ENCODE measurements around the gene STK17A.
"Not testable (repeated sequence)": the region's sequence is repeated elsewhere in the genome, so short reads cannot be mapped to it uniquely, and the experiment has no call there.

The STK17A gene

GRCh38 chr7:43626695-43627094, 43.8 kb downstream of the STK17A start:
- Histone ChIP-seq H3K27ac (no peak overlapping the region), H3K36me3 (ENCODE audit: insufficient read depth, low read length) (peaks cover 20% of the 10 kb centered on the region), H3K9ac (ENCODE audit: insufficient read length) (no peak overlapping the region), H3K9me3 (ENCODE audit: low read depth, low read length) (no peaks in the 10 kb centered on the region), H3K4me3 (no peak overlapping the region)
- no peak for TF ChIP-seq EZH2 (IDR thresholded peaks at IDR 0.05)
- no peak for TF ChIP-seq FOXP2 (optimal IDR thresholded peaks at IDR 0.05; ENCODE audit: control extremely low read depth, extremely low read length, insufficient read depth)
- no peak for TF ChIP-seq POLR2AphosphoS5 (IDR thresholded peaks at IDR 0.05; ENCODE audit: borderline replicate concordance, low read depth, low read length)
- DNase-seq (ENCODE audit: low read depth, low spot score) = no peak

GRCh38 chr7:43627798-43628197, 44.9 kb downstream of the STK17A start:
- not testable (repeated sequence) for H3K27ac ChIP-seq; H3K4me3 ChIP-seq; DNase-seq (ENCODE audit: low read depth, low spot score); H3K9ac ChIP-seq (ENCODE audit: insufficient read length); H3K9me3 ChIP-seq (ENCODE audit: low read depth, low read length)
- H3K36me3 ChIP-seq (ENCODE audit: insufficient read depth, low read length) = peaks cover 28% of the 10 kb centered on the region

DNA sequence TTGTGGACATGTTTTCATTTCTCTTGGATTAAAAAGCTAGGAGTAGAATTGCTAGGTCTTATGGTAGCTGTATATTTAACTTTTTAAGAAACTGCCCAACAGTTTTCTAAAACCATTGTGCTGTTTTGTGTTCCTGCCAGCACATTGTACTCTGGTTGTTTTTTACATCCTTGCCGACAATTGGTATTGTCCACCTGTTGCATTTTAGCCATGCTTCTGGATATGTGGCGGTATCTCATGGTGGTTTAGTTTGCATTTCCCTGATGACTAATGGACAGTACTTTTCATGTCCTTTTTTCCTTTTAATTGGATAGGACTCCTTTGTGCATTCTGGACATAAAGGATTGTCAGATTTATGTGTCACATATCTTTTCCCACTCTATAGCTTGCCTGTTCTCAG, 45.5 kb downstream of the STK17A start:
- no peak overlapping the region for H3K27ac ChIP-seq
- no peak for DNase-seq (ENCODE audit: low read depth, low spot score)
- H3K9ac ChIP-seq (ENCODE audit: insufficient read length) = no peak overlapping the region
- peaks cover 34% of the 10 kb centered on the region for H3K36me3 ChIP-seq (ENCODE audit: insufficient read depth, low read length)
- no peaks in the 10 kb centered on the region for H3K9me3 ChIP-seq (ENCODE audit: low read depth, low read length)
- TF ChIP-seq FOXP2 (optimal IDR thresholded peaks at IDR 0.05; ENCODE audit: control extremely low read depth, extremely low read length, insufficient read depth) (no peak), EZH2 (IDR thresholded peaks at IDR 0.05) (no peak), POLR2AphosphoS5 (IDR thresholded peaks at IDR 0.05; ENCODE audit: borderline replicate concordance, low read depth, low read length) (no peak)
- no peak overlapping the region for H3K4me3 ChIP-seq

DNA sequence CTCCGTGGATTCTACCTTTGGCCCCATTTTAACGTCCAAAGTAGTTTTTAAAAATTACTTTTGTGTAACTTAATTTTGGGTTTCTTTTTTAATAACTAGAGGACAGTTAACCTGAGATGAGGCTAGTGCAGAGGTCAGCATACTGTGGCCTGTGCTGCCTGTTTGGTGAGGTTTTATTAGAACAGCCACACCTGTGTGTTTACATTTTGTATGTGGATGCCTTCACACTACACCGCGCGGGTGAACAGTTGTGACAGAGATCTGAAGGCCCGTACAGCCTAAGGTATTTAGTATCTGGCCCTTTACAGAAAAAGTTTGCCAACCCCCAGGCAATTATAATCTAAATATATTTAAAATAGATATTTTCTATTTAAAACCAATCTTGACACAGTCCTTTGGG, 46.9 kb downstream of the STK17A start:
- TF ChIP-seq EZH2 (IDR thresholded peaks at IDR 0.05) (no peak), FOXP2 (optimal IDR thresholded peaks at IDR 0.05; ENCODE audit: control extremely low read depth, extremely low read length, insufficient read depth) (no peak), POLR2AphosphoS5 (IDR thresholded peaks at IDR 0.05; ENCODE audit: borderline replicate concordance, low read depth, low read length) (no peak)

DNA sequence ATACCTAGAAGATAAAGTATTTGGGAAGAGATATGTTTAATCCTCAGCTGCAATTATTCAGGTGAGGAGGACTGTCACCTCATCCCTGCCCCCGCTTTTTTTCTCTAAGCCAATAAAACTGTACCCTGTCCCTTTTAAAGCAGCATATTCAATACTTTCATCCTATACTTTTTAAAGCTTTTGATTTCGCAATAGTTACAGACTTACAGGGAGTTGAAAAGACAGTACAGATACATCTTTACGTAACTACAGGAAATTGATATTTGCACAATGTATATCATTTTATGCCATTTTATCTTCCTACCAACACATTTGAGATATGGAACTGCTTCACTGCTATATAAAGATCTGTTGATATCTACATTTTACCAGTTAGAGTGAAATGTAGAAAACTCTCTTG, 47.6 kb downstream of the STK17A start:
- no peak overlapping the region for H3K27ac ChIP-seq
- H3K36me3 ChIP-seq (ENCODE audit: insufficient read depth, low read length) = peaks cover 51% of the 10 kb centered on the region
- H3K9ac ChIP-seq (ENCODE audit: insufficient read length) = no peak overlapping the region
- peak; percentile 5 for DNase-seq (ENCODE audit: low read depth, low spot score)
- TF ChIP-seq FOXP2 (optimal IDR thresholded peaks at IDR 0.05; ENCODE audit: control extremely low read depth, extremely low read length, insufficient read depth) (no peak), EZH2 (IDR thresholded peaks at IDR 0.05) (no peak), POLR2AphosphoS5 (IDR thresholded peaks at IDR 0.05; ENCODE audit: borderline replicate concordance, low read depth, low read length) (no peak)
- no peak overlapping the region for H3K4me3 ChIP-seq
- H3K9me3 ChIP-seq (ENCODE audit: low read depth, low read length) = no peaks in the 10 kb centered on the region

More for the DNA sequence above, 46.9 kb downstream of the STK17A start:
- H3K36me3 ChIP-seq (ENCODE audit: insufficient read depth, low read length) = peaks cover 46% of the 10 kb centered on the region
- no peak overlapping the region for H3K27ac ChIP-seq
- no peaks in the 10 kb centered on the region for H3K9me3 ChIP-seq (ENCODE audit: low read depth, low read length)
- no peak for DNase-seq (ENCODE audit: low read depth, low spot score)
- H3K9ac ChIP-seq (ENCODE audit: insufficient read length) = no peak overlapping the region
- H3K4me3 ChIP-seq = no peak overlapping the region

DNA sequence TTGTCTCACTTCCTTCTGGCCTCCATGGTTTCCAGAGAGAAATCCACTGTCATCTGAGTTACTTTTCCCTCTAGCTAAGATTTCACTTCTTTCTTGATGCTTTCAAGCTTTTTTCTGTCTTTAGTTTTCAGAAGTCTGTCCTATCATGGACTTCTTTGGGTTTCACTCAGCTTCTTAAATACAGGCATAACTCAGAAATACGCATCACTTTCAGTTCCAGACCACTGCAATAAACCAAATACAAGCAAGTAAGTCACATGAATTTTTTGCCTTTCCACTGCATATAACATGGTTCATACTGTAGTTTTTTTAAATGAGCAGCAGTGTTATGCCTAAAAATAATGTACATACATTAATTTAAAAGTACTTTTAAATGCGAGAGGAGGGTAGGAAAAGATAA, 48.7 kb downstream of the STK17A start:
- no peak overlapping the region for H3K9ac ChIP-seq (ENCODE audit: insufficient read length)
- no peak for DNase-seq (ENCODE audit: low read depth, low spot score)
- TF ChIP-seq EZH2 (IDR thresholded peaks at IDR 0.05) = no peak
- no peak for TF ChIP-seq FOXP2 (optimal IDR thresholded peaks at IDR 0.05; ENCODE audit: control extremely low read depth, extremely low read length, insufficient read depth)
- TF ChIP-seq POLR2AphosphoS5 (IDR thresholded peaks at IDR 0.05; ENCODE audit: borderline replicate concordance, low read depth, low read length) = no peak
- peaks cover 62% of the 10 kb centered on the region for H3K36me3 ChIP-seq (ENCODE audit: insufficient read depth, low read length)
- no peak overlapping the region for H3K4me3 ChIP-seq
- no peak overlapping the region for H3K27ac ChIP-seq
- no peaks in the 10 kb centered on the region for H3K9me3 ChIP-seq (ENCODE audit: low read depth, low read length)

DNA sequence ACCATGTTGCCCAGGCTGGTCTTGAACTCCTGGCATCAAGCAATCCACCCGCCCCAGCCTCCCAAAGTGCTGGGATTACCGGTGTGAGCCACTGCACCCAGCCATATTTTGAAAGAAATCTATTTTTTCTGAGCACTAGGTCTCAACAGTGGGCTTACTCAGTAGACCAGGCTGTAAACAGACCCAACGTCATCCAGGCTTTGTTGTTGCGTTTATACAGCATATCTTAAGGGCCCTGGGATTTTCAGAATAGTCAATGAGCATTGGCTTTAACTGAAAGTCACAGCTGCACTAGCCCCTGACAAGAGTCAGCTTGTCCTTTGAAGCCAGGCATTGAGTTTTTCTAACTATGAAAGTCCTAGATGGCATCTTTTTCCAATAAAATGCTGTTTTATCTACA, 49.8 kb downstream of the STK17A start:
- TF ChIP-seq POLR2AphosphoS5 (IDR thresholded peaks at IDR 0.05; ENCODE audit: borderline replicate concordance, low read depth, low read length) (no peak), FOXP2 (optimal IDR thresholded peaks at IDR 0.05; ENCODE audit: control extremely low read depth, extremely low read length, insufficient read depth) (no peak)
- no peak overlapping the region for H3K4me3 ChIP-seq
- no peaks in the 10 kb centered on the region for H3K9me3 ChIP-seq (ENCODE audit: low read depth, low read length)
- no peak for DNase-seq (ENCODE audit: low read depth, low spot score)
- no peak overlapping the region for H3K9ac ChIP-seq (ENCODE audit: insufficient read length)
- no peak overlapping the region for H3K27ac ChIP-seq
- H3K36me3 ChIP-seq (ENCODE audit: insufficient read depth, low read length) = peaks cover 73% of the 10 kb centered on the region

- DNase-seq (ENCODE audit: low read depth, low spot score) = no peak
- Histone ChIP-seq H3K4me3 (no peak overlapping the region), H3K36me3 (ENCODE audit: insufficient read depth, low read length) (peaks cover 78% of the 10 kb centered on the region), H3K9ac (ENCODE audit: insufficient read length) (no peak overlapping the region), H3K9me3 (ENCODE audit: low read depth, low read length) (no peaks in the 10 kb centered on the region), H3K27ac (no peak overlapping the region)
- TF ChIP-seq FOXP2 (optimal IDR thresholded peaks at IDR 0.05; ENCODE audit: control extremely low read depth, extremely low read length, insufficient read depth) (no peak), POLR2AphosphoS5 (IDR thresholded peaks at IDR 0.05; ENCODE audit: borderline replicate concordance, low read depth, low read length) (no peak), EZH2 (IDR thresholded peaks at IDR 0.05) (no peak)
Observed at GRCh38 chr7:43634384-43634783, 51.5 kb downstream of the STK17A start.

DNA sequence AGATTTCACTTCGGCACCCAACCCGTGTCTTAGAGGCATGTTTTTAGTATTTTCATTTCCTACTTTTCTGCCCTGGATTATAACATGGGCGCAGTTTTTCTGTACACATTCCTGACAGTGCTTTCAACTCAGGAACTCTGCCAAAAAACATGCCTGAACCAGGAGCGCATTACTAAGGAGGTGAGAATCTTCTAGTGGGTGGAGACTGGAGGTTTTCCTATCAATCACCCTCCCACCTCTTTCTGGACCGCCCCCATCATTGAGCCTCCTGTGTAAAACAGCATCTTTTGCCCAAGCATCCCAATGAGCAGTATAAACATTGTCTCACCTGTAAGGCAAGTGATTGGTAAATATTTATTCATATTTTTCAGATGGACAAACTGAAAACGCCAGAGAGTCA, 53.2 kb downstream of the STK17A start:
- TF ChIP-seq FOXP2 (optimal IDR thresholded peaks at IDR 0.05; ENCODE audit: control extremely low read depth, extremely low read length, insufficient read depth) (no peak), POLR2AphosphoS5 (IDR thresholded peaks at IDR 0.05; ENCODE audit: borderline replicate concordance, low read depth, low read length) (no peak), EZH2 (IDR thresholded peaks at IDR 0.05) (no peak)
- peaks cover 81% of the 10 kb centered on the region for H3K36me3 ChIP-seq (ENCODE audit: insufficient read depth, low read length)
- no peak for DNase-seq (ENCODE audit: low read depth, low spot score)

More for the DNA sequence above, 53.2 kb downstream of the STK17A start:
- no peak overlapping the region for H3K9ac ChIP-seq (ENCODE audit: insufficient read length)
- H3K27ac ChIP-seq = no peak overlapping the region
- no peaks in the 10 kb centered on the region for H3K9me3 ChIP-seq (ENCODE audit: low read depth, low read length)
- H3K4me3 ChIP-seq = no peak overlapping the region

Measured in SK-N-MC (cell line).